GM19455 (cell line): ENCODE data around the gene HECA.
"Not testable (repeated sequence)": the region's sequence is repeated elsewhere in the genome, so short reads cannot be mapped to it uniquely, and the experiment has no call there.

Experiments
- ATAC-seq: cut with Tn5 transposase; IDR thresholded peaks from one replicate; pipeline ENCODE4 v1.9.1; 2021; ENCODE audit not compliant: unreplicated experiment

The HECA gene

DNA sequence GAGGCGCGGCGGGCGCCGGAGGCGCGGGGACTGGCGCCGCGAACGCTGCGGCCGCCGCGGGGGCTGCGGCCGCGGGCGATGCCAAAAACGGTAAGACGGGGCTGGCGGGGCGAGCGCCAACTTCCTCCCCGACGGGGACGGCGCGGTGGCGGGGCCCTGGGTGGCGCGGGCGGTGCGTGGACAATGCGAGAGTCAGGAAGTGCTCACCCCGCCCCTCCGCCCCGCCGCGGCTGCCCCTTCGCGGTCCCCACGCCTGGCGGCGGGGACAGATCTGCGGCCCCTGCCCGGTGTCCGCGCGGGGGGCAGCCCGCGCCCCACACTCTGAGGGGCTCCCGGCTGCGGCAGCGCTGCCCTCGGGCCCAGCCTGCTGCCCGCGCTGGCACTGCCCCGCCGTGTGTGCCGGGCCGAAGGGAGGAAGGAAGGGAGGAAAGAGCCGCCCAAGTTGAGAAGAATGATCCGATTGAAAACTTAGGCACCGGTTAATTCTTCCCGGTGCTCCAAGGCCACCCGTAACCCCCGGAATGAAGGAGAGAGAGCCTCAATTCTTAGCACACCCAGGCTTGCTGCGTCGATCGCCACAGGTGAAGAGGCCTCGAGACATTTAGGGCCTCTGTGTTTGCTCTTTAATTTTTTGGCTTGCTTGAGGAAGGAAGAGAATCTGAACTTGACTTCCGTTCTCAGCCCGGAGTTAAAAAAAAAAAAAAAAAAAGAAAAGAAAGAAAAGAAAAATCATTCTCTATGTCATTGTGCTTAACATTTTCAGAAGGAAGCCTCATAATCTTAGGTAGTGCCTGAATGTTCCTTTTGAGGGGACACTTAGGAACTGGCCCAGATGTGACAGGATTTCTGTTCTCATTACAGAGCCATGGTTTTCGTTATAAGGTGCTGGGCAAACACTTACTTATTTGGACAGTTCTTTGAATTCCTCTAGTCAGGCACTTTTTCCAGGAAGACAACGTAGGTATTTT lies 982 bp downstream of the HECA start:
- ATAC-seq: peak; percentile 37

DNA sequence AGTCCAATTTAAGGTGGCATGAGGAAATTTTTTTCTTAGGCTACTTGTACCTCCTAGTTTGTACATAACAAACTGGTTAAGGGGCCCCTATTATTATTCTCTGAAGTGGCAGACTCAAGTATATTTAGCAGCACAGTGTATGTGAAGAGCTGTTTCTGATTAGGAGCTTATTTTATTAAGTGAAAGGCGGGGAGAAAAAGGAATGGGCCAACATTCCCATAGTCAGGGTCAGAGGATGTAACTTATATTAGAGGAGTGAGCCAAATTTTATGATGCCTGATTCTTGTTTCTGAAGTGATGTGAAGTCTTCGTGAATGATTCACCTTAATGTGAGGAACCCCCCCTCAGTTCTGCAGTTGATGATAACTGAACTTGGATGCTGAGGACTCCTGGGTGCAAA lies 2.8 kb downstream of the HECA start:
- no peak for ATAC-seq

DNA sequence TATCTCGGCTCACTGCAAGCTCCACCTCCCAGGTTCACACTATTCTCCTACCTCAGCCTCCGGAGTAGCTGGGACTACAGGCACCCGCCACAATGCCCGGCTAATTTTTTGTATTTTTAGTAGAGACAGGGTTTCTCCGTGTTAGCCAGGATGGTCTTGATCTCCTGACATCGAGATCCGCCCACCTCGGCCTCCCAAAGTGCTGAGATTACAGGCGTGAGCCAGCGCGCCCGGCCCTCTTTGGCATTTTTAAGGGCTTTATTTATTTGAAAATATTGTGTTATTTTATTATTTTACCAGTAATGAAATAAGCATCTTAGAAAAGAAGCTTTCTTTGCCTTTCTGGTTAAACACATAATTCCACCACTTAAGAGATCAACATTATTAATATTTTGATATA lies 6.0 kb downstream of the HECA start:
- ATAC-seq: not testable (repeated sequence)

DNA sequence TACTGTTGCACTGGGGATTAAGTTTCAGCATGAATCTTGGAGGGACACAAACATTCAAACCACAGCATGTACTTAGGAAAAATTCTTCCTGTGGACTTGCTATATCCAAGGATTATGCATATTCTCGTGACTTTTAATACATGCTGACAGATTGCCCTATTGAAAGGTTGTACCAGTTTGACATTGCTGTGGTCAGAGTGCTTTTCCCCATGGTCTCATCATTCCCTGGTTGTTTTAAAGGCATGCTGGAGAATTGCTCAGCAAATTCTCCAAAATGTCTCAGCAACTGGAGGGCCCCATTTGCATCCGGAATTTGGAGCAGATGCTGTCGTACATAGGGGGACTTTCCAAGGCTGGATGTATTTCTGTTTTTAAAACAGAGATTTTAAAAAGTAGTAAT lies 7.4 kb downstream of the HECA start:
- ATAC-seq: no peak

DNA sequence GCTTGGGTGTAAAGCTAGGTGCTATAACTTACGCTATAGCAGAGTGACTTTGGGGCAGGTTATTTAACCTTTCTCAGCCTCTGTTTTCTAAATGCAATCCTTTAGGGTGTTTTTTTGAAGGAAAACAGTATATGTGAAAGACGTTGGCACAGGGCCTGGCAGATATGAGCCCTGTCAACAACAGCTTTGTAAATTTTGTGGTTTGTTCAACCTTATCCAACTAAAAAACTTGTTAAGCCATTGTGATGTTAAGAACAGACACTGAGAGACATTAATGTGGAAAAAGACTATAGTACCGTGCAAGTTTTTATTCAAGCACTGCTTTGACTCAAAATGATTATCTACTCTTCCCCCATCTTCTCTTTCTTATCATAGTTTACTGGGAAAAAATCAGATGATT lies 8.2 kb downstream of the HECA start:
- no peak for ATAC-seq

DNA sequence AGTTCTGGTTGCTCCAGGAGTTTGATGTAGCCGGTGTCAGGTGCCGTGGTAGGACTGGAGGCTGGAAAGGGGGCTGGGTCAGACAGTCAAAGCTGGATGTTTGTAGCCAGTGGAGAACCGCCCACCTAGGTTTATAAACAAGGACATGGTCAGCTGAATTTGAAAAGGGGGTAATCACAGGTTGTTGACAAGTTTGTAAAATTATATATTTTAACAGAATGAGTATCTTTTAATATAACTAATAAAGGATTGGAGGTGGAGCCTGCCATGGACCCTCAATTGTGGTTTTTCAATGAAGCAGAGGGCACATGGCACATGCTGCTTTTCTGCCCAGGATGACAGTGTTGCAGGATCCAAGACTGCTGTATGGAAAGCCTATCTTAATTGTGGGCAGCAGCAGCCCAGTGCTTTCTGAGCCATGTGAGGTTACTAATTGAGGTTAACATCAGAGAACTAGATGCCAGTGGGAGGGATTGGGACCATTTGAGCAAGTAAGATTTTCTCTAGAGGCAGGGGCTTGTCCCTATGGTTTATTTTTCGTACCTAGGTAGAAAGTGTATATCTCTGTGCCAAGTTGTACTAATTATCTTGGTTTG lies 9.7 kb downstream of the HECA start:
- ATAC-seq: no peak

DNA sequence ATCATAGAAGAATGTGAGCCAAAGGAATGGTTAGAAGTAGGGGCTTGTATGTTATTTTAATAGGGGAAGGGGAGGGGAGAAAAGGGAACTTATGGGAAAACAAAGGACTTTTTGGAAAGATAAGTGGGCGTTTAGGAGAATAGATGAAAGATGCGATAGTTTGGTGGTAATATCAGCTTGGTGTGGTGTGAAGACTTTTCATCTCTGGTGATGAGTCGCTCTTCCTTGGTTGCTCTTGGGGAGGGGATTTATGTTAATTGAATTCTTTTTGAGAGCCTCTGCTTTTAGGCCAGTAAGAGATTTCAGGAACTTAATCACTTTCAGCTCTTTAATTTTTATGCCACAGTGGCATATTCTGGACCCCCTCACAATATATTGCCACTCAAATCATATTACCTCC lies 10.8 kb downstream of the HECA start:
- ATAC-seq: no peak

DNA sequence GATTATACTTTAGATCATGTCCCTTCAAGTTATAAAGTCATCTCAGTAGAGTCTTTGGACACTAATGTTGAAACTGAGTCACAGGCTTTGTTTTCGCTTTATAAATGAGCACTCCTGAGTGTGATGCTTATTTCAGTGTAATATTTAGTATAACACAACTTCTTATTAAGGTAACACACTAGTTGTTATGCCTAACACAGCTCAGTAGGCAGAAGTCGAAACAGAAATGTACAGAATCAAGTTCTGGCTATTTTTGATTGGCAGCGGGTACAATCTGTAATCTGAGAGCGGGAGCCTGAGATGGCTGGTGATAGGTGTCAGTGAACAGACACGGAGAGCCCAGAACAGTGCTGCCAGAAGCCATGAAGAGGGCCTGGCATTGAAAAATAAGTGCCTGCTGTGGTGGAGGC lies 11.4 kb downstream of the HECA start:
- ATAC-seq: peak; percentile 49

DNA sequence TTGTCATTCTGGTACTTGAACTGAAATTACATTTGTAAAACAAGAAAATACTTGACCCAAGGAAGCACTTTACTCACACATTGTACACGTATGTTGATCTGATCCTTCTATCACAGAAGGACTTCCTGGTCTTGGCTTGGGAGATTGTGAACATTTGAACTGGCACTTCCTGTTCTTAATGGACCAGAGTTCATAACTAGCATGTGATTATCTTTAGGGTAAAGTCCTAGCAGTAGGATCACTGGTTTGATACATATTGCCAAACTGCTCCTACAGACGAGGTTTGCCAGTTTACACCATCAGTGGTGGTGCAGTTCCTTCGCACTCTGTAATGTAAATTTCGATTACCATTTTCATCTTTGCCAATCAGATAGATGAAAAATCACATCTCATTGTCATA lies 12.7 kb downstream of the HECA start:
- no peak for ATAC-seq

DNA sequence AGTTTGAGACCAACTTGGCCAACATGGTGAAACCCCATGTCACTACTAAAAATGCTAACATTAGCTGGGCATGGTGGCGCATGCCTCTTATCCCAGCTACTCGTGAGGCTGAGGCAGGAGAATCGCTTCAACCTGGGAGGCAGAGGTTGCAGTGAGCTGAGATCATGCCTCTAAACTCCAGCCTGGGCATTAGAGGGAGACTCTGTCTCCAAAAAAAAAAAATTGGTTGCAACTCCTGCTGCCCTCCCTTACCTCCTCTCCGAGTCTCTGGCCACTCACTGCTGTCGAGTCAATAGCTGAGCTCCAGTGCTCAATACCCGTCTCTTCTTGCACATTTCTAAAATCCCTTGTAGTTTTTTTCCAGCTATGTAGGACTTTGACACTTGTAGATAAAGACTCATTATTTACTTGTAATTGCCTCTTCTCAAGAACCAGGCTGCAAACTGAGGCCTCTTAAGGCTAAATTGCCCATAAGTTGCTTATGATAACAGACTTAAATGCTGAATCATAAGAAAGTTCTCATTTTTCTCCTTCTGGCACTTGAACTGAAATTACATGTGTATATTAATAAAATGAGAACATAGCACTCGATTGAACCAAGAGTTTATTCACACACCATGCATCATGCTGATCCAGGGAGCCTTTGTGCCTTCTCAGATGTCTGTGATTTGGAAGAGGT lies 13.8 kb downstream of the HECA start:
- no peak for ATAC-seq

DNA sequence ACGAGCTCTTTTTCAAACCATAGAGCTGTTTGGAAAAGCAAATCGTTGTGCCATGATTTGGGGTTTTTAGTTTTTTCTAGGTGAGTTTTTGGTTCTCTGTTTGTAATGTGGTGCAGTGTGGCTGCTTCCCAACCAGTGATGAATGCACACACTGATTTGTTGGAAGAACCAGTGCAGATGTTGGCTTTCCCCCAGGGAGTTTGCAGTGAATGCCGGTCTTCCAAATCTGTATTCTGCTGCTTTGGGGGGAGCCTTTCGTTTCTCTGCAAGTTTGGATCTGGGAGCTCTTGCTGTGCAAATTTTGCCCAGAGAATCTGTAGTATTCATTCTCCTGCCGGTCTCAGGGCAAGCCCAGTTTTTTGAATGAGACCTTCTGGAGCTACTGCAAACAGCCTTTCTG lies 14.5 kb downstream of the HECA start:
- ATAC-seq: no peak

DNA sequence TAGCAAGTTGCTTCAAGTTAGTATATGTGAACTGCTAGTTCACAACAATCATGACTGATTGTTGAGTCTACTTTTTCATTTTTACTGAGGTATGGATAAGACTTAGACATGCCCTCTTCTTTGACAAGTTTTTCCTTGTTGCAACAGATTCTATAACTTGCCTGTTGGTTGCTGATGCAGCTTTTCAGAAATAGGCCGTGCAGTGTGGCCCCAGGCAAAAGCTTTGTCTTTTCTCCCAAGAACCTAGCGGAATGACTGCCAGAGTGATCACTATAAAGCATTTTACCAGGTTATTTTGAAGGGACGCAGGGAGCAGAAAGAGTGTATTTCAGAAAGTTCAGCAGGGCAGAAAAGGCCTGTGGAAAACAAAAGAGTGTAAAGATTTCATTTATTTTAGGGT lies 16.0 kb downstream of the HECA start:
- ATAC-seq: no peak

DNA sequence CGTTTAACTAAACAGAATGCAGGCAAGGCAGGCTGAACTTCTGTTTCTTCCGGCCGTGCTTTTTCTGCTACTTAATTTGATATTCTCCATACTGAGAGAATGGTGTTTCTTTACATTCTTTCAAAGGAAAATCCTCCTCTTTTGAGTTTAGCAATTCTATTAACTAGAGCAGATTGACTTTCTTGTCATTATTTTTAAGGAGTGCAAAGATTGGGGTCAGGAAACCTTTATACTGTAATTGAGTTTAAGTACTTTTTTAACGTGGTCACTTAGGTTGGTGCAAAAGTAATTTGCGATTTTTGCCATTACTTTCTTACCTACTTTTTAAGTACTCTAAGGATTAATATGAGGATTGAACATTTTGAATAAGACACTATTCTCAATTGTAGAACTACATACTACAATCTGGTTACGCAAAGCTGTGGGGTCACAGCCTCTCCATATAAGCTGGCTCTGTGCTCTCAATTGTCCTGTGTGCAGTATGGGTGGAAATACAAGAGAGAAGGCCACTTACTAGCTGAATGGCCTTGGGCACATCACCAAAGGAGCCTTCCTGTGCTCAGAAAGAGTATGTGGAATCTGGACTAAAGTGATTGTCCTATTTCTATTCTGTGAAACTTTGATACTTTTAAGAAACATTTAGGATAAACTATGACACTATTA lies 16.7 kb downstream of the HECA start:
- no peak for ATAC-seq

DNA sequence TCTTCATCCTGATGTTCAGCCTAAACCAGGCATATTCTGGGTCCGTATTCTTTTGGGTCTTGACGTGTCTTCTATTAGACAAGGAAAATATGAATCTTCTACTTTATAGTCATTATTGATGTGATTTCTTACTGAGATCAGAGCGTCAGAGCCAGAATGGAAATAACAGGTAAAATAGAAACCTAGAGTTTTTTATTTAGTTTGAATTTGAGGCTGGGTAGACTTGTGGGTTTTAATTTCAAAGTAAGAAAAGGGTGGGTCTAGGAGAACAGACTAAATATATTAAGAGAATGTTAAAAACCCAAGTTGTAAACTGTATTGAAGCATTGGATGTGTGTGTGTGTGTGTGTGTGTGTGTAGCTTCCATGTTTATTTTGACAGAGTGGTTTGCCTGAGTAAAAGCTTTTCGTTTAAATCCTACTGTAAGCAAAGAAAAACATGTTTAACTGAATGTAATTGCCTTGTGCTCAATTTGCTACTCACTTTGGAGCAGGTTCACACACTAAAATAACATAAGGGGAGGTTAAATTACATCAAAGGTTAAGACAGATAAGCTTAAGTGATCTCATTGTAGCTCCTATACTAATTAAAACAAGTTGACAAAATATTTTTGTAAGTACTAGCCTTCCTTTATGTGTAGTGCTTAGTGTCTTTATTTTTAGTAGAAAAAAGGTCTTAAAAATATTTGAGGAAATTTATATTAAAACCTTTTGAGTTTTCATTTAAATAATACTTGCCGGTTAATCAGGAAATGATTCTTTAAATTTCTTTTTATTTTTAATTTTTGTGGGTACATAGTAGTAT lies 17.4 kb downstream of the HECA start:
- no peak for ATAC-seq

DNA sequence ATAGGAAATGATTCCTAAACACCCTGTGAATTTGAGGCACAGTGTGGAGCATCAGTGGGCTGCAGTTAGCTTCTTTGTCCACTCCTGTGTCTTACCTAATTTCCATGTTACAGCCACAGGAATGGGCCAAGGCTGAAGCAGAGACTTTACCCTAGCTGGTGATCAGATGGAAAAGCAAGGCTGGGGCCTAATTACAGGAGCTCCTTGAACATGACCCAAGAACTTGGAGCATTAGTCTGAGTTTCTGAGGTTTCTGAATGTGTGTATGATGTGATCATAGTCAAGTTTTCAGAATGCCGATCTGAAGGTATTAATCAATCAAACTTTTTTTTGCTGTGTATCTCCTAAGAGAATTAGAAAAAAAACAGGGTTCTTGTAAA lies 18.0 kb downstream of the HECA start:
- no peak for ATAC-seq

DNA sequence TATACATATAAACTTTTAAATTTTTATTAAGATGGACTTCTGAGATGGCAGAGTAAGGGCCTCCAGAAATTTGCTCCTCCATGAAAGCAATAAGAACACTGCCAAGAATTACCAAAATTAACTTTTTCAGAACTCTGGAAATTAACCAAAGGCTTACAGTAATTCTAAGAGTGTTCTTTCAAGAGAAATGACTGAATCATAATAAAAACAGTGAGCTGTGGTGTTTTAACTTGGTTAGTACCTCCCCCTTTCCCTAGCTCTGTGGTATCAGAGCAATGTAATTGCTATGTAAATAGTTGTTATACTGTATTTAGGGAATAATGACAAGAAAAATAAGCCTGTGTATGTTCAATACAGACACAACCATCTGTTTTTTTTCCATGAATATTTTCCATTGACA lies 19.0 kb downstream of the HECA start:
- ATAC-seq: no peak

DNA sequence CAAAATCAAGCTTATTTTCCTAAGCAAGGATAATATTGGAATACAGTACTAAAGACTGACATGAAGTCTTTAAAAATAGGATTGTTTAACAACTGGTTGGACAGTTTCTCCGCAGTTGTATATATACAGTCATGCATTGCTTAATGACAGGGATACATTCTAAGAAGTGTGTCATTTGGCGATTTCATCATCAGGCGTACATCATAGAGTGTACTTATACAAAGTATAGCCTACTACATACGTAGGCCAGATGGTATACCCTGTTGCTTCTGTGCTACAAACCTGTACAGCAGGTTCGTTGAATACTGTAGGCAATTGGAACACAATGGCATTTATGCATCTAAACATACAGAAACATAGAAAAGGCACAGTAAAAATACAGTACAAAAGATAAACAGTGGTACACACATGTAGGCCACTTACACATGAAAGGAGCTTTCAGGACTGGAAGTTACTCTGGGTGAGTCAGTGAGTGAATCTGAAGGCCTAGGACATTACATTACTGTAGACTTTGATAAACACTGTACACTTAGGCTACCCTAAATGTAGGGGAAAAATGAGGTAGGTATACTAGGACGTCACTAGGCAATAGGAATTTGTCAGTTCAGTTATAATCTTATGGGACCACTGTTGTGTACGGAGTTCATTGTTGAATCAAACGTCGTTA lies 20.1 kb downstream of the HECA start:
- no peak for ATAC-seq

DNA sequence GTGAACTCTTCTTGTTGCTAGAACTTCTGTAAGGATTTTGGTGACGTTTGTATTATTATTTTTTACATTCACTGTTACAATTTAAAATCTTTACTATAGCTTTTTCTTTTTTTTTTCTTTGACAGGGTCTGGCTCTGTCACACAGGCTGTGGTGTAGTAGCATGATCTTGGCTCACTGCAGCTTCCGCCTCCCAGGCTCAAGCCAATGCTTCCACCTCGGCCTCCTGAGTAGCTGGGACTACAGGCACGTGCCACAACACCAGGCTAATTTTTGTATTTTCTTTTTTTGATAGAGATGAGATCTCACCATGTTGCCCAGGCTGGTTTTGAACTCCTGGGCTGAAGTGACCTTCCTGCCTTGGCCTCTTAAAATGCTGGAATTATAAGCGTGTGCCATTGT lies 21.2 kb downstream of the HECA start:
- ATAC-seq: no peak

DNA sequence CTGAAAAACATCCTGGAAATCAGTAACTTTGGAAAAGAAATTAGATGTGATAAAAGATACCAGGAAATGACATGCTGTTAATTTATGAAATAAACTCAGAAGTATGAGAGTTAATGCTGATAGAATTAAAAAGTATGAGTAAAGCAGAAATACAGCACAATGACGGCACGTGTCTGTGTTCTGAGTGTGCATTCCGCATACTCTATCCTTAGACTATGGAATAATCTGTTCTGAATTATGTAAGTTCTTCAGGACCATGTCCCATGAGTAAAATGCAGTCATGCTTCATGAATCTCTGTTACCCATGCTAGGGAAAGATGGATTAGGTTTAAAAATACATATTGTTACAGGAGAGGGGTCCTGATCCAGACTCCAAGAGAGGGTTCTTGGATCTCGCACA lies 21.7 kb downstream of the HECA start:
- no peak for ATAC-seq

DNA sequence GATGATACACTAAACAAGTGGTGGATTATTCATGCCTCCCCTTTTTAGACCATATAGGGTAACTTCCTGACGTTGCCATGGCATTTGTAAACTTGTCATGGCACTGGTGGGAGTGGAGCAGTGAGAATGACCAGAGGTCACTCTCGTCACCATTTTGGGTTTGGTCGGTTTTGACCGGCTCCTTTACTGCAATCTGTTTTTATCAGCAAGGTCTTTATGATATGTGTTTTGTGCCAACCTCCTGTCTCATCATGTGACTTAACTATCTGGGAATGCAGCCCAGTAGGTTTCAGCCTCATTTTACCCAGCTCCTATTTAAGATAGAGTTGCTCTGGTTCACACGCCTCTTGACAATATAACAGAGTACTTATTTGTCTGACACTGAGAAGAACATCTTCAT lies 22.2 kb downstream of the HECA start:
- ATAC-seq: not testable (repeated sequence)
